Measurements from ENCODE around the gene FCAR.

GRCh38 chr19:54903303-54903702 is 29.3 kb downstream of the FCAR start:
- TF ChIP-seq CTCF (IDR thresholded peaks at IDR 0.05) (no peak), POLR2A (IDR thresholded peaks at IDR 0.05) (no peak)
